Mucosa of rectum (tissue), 2 donors: ENCODE results near the gene SH3RF3.

ENCODE experiments used
- H3K27ac ChIP-seq, 2 donors: one replicate each; pipeline ENCODE4 v1.7.0; 2013; ENCODE audit warnings: inconsistent platforms in 2 of 2, low read depth in 2 of 2, low read length in 2 of 2
- H3K27me3 ChIP-seq, 2 donors: one replicate each; pipeline ENCODE4 v1.7.0; 2013; ENCODE audit warnings: low read length in 2 of 2; ENCODE audit not compliant: control insufficient read depth in 2 of 2, insufficient read depth in 2 of 2
- H3K36me3 ChIP-seq, 2 donors: one replicate each; pipeline ENCODE4 v1.7.0; 2013; ENCODE audit warnings: low read length in 2 of 2; ENCODE audit not compliant: control insufficient read depth in 2 of 2, insufficient read depth in 2 of 2
- H3K4me1 ChIP-seq, 2 donors: one replicate each; pipeline ENCODE4 v1.7.0; 2013; ENCODE audit warnings: low read length in 2 of 2, mild to moderate bottlenecking in 1 of 2; ENCODE audit not compliant: control insufficient read depth in 2 of 2, insufficient read depth in 2 of 2
- H3K4me3 ChIP-seq, 2 donors: one replicate each; pipeline ENCODE4 v1.7.0; 2013; ENCODE audit warnings: low read length in 2 of 2
- H3K9ac ChIP-seq, 2 donors: one replicate each; pipeline ENCODE4 v1.7.0; 2013; ENCODE audit warnings: low read length in 2 of 2, low read depth in 1 of 2, mild to moderate bottlenecking in 1 of 2
- H3K9me3 ChIP-seq, 2 donors: one replicate each; pipeline ENCODE4 v1.7.0; 2013; ENCODE audit warnings: low read length in 2 of 2; ENCODE audit not compliant: control insufficient read depth in 2 of 2
- donor health status: healthy.
- donor health status: Normal muscosa, but diverticular disease.

The SH3RF3 gene

GRCh38 chr2:109527846-109528705, 399.1 kb downstream of the SH3RF3 start:
- H3K4me3 ChIP-seq, result no peak overlapping the region
- no peak overlapping the region for H3K9ac ChIP-seq
- no peaks in the 10 kb centered on the region for H3K36me3 ChIP-seq
- H3K9me3 ChIP-seq, result no peaks in the 10 kb centered on the region
- no peaks in the 10 kb centered on the region for H3K27me3 ChIP-seq
- H3K4me1 ChIP-seq, result peaks cover 5% of the 10 kb centered on the region in 2 donors
- H3K27ac ChIP-seq, result no peak overlapping the region

GRCh38 chr2:109528811-109529501, 400.0 kb downstream of the SH3RF3 start:
- H3K36me3 ChIP-seq, result no peaks in the 10 kb centered on the region
- H3K27me3 ChIP-seq, result no peaks in the 10 kb centered on the region
- H3K4me1 ChIP-seq, result peaks cover 5% of the 10 kb centered on the region in 2 donors
- H3K4me3 ChIP-seq, result no peak overlapping the region
- no peak overlapping the region for H3K27ac ChIP-seq
- H3K9ac ChIP-seq, result no peak overlapping the region
- H3K9me3 ChIP-seq, result no peaks in the 10 kb centered on the region

DNA sequence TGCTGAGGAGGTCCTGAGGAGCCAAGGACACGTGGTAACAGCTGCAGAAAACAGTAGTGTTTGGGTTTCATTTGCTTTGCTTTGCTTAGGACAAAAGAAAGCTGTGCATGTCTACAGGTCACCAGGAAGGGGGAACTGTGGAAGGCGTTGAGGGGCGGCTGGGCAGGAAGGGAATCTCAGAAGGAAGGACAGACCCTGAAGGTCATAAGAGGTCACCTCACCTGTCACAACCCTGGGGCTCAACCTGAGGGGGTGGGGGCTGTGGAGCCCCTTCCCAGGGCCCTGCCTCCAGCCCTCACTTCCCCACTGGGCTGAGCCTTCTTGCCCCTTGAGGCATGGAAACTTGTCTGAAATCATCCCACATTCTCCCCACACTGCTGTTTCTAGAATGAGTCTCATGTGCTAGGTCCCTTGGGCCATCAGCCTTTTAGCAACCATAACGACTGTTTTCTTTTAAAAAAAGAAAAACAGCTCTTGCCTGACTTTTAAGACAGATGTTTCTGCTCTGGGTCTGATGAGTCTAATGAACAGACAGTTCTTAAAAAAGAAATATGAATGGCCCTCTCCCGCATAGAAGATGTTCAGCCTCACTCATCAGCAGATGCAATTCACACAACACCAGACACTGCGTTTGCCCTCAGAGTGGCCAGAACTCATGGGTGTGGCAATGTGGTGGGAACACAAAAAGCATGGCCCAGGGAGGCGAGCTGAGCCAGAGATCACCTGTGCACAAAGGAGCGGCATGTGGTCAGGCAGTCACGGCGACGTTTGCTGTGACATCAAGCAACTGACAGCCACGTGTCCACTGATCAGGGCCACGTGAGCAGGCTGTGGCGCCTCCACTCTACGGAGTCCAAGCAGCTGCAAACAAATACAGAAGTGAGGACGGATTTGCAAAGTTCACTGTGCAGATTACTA, 400.8 kb downstream of the SH3RF3 start:
- no peak overlapping the region for H3K9ac ChIP-seq
- no peaks in the 10 kb centered on the region for H3K36me3 ChIP-seq
- H3K4me1 ChIP-seq, result peaks cover 5% of the 10 kb centered on the region in 2 donors
- H3K9me3 ChIP-seq, result no peaks in the 10 kb centered on the region
- H3K27ac ChIP-seq, result no peak overlapping the region
- no peaks in the 10 kb centered on the region for H3K27me3 ChIP-seq
- H3K4me3 ChIP-seq, result no peak overlapping the region

GRCh38 chr2:109530712-109531111, 401.7 kb downstream of the SH3RF3 start:
- H3K9me3 ChIP-seq, result no peaks in the 10 kb centered on the region
- peaks cover 5% of the 10 kb centered on the region in 2 donors for H3K4me1 ChIP-seq
- H3K36me3 ChIP-seq, result no peaks in the 10 kb centered on the region
- H3K9ac ChIP-seq, result no peak overlapping the region
- no peaks in the 10 kb centered on the region for H3K27me3 ChIP-seq
- H3K4me3 ChIP-seq, result no peak overlapping the region
- H3K27ac ChIP-seq, result no peak overlapping the region

DNA sequence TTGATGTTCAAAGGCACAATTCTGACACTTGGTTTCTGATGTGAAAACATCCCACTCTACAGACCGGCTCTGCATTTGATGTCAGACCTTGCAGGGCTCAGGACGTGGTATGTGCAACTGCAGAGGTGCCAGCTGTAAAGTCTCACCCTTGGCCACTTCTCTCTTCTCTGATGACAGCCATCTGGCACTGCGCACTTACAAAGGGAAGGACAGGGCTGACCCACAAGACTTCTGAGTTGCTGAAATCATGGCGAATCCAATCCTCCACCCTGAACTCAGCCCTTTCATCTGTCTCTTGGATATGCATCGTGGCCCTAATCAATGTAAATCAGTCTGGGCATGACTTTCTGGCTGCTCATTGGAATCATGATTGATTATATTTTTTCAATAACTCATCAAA, 402.2 kb downstream of the SH3RF3 start:
- no peak overlapping the region for H3K9ac ChIP-seq
- no peaks in the 10 kb centered on the region for H3K9me3 ChIP-seq
- peaks cover 5% of the 10 kb centered on the region in 2 donors for H3K4me1 ChIP-seq
- no peak overlapping the region for H3K4me3 ChIP-seq
- H3K27me3 ChIP-seq, result no peaks in the 10 kb centered on the region
- H3K36me3 ChIP-seq, result no peaks in the 10 kb centered on the region
- no peak overlapping the region for H3K27ac ChIP-seq

GRCh38 chr2:109531896-109532727, 403.1 kb downstream of the SH3RF3 start:
- H3K9me3 ChIP-seq, result no peaks in the 10 kb centered on the region
- no peak overlapping the region for H3K9ac ChIP-seq
- H3K4me1 ChIP-seq, result peaks cover 5% of the 10 kb centered on the region in 2 donors
- H3K4me3 ChIP-seq, result no peak overlapping the region
- H3K36me3 ChIP-seq, result no peaks in the 10 kb centered on the region
- H3K27me3 ChIP-seq, result no peaks in the 10 kb centered on the region
- no peak overlapping the region for H3K27ac ChIP-seq

DNA sequence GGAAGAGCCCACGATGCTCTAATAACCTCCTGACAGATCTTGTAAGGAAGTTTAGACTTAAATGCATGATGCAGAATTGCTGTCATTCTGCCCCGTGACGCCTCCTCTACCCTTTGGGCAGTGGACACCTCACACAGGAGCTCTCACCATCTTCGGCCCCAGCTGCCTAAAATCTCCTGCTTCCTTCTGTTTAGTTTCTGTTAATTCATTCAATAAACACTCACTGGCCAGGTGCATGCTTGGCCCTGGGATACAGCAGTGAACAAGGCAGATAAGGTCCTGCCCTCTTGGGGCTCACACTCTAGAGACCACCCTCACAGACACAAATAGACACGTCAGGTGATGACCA, 403.7 kb downstream of the SH3RF3 start:
- no peak overlapping the region for H3K4me3 ChIP-seq
- H3K4me1 ChIP-seq, result peaks cover 5% of the 10 kb centered on the region in 2 donors
- H3K9ac ChIP-seq, result no peak overlapping the region
- H3K27ac ChIP-seq, result no peak overlapping the region
- no peaks in the 10 kb centered on the region for H3K9me3 ChIP-seq
- no peaks in the 10 kb centered on the region for H3K36me3 ChIP-seq
- H3K27me3 ChIP-seq, result no peaks in the 10 kb centered on the region

DNA sequence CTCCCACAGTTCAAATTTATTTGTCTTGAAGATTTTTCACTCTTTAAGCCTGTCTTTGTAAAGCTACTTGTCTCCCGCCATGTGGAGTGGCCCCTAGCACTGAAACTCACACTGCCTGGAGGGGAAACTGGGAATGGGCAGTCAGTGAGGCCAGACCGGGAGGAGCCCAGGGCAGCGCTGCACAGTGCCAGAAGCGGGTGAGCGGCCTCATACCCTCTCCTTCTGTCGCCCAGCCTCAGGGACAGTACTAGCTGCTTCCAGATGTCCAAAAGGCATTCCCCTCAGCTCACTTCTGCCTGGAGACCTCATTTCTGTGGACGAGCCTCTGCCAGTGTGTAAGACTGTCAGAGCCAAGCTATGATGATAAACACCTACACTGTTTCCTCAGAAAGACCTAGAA, 404.8 kb downstream of the SH3RF3 start:
- Histone ChIP-seq H3K36me3 (no peaks in the 10 kb centered on the region), H3K4me1 (peaks cover 5% of the 10 kb centered on the region in 2 donors), H3K27ac (no peak overlapping the region), H3K27me3 (no peaks in the 10 kb centered on the region), H3K9me3 (no peaks in the 10 kb centered on the region), H3K4me3 (no peak overlapping the region), H3K9ac (no peak overlapping the region)

DNA sequence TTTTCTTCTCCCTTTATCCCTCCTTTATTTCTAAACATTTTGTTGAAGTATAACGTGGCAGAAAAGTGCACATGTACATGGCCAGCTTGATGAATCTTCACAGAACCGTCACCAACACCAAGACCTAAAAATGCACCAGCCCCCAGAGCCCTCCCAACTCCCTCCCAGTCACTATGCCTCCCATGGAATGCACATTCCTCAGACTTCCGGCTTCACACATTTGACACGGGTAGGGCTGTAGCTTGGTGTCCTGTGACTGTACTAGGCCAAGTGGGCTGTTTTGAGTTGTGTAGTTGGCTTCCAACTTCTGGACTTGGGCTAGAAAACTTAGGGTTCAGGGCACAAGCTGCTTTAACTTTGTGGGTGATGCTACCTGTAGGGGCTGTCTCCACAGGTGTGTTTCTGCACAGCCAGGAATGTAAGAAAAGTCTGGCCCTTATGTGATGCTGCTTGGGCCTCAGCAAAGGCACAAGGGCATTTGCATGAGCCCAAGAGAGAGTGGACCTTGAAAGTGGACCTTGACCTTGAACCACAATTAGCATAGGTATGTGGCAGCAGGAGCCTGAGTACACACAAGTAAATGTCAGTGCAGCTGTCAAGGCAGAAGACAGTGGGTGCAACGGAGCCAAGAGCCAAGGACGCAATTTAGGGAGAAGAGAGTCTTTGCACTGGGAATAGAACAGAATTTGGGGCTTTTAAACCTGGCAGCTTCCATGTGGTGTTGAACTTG, 406.4 kb downstream of the SH3RF3 start:
- no peak overlapping the region for H3K9ac ChIP-seq
- H3K4me1 ChIP-seq, result peaks cover 3 to 5% of the 10 kb centered on the region in 2 donors
- no peak overlapping the region for H3K4me3 ChIP-seq
- no peaks in the 10 kb centered on the region for H3K9me3 ChIP-seq
- no peak overlapping the region for H3K27ac ChIP-seq
- H3K36me3 ChIP-seq, result no peaks in the 10 kb centered on the region
- H3K27me3 ChIP-seq, result no peaks in the 10 kb centered on the region
